ENCODE data around the gene ANKRD12. TPM values are rescaled to one million over a fixed set of nuclear protein-coding genes. Genes with fewer than 3 reads are reported as not detected.
"Not testable (repeated sequence)": the region's sequence is repeated elsewhere in the genome, so short reads cannot be mapped to it uniquely, and the experiment has no call there.

ANKRD12 gene
- total RNA-seq, 1 donor from 2014 or later = 53.3 TPM

DNA sequence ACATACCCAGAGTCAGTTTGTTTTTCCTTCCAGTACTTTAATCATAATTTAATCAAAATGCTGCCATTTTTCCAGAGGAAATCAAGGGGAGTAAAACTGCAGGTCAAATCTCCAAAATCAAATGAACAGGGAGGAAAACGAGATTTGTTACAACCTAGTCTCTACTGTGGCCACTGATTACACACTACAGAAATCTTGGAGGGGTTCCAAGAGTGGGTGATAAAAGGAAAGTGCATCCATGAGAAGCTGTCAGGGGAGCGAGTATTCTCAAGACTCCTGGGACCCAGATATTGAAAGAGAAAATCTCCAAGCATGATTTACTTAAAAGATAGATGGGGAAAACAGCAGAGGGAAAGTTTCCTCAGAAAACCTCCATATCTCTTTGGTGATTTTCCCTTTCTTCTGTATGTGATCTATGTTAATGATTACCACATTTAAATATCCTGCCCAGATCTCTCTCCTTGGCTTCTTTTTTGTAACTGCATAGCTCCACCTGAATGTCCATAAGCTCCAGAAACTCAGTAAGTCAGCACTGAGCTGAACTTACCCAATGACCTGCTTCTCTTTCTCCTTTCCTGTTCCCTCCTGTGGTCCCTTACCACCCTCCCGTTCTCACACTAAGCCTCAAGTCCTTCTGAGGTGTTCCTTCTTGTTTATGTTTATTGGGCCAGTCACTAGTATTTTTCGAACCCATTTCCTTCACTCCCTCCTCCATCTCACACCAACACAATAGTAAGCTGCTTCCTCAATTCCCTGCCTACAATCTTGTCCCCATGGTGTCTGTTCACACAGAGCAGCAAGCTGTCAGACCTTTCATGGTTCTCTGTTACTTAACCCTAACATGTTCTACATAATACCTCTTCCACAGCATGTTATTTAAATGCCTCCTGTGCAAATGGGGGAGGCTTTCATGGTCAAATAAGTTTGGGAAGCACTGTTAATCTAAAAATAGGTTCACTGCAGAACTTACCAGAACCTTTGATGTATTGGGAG, 124.1 kb downstream of the ANKRD12 start:
- TF ChIP-seq, protein P1, sequence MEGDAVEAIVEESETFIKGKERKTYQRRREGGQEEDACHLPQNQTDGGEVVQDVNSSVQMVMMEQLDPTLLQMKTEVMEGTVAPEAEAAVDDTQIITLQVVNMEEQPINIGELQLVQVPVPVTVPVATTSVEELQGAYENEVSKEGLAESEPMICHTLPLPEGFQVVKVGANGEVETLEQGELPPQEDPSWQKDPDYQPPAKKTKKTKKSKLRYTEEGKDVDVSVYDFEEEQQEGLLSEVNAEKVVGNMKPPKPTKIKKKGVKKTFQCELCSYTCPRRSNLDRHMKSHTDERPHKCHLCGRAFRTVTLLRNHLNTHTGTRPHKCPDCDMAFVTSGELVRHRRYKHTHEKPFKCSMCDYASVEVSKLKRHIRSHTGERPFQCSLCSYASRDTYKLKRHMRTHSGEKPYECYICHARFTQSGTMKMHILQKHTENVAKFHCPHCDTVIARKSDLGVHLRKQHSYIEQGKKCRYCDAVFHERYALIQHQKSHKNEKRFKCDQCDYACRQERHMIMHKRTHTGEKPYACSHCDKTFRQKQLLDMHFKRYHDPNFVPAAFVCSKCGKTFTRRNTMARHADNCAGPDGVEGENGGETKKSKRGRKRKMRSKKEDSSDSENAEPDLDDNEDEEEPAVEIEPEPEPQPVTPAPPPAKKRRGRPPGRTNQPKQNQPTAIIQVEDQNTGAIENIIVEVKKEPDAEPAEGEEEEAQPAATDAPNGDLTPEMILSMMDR (IDR thresholded peaks at IDR 0.05; ENCODE audit: unreplicated experiment) = no peak
- Mint-ChIP-seq H3K27ac (no peak overlapping the region), H3K4me3 (ENCODE audit: low read depth) (no peak overlapping the region), H3K9me3 (ENCODE audit: low read depth) (peaks cover 5% of the 10 kb centered on the region), H3K36me3 (ENCODE audit: insufficient read depth) (peaks cover 30% of the 10 kb centered on the region), H3K27me3 (no peaks in the 10 kb centered on the region), H3K4me1 (ENCODE audit: low read depth) (peaks cover 1% of the 10 kb centered on the region)
- no peak for DNase-seq (ENCODE audit: low spot score, unreplicated experiment)

DNA sequence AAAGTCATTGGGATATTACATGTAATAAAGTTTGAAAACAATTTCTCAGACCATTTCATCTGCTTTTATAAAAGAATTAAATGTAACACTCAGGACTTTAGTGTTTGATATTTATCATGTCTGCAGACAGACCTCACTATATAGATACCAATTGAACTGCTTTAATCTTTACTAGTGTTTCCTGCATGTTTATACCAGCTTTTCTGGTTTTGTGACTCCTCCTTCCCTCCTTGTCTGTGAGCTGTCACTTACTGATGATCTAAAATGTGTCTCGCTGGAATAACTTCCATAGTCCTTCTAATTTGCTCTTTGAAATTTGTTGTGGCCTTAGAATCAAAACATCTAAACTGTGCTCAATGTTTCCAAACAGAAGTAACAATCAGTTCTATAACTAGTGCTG, 126.7 kb downstream of the ANKRD12 start:
- TF ChIP-seq, protein P1 (IDR thresholded peaks at IDR 0.05; ENCODE audit: unreplicated experiment) = no peak
- no peak for DNase-seq (ENCODE audit: low spot score, unreplicated experiment)
- H3K27ac Mint-ChIP-seq = no peak overlapping the region
- peaks cover 38% of the 10 kb centered on the region for H3K36me3 Mint-ChIP-seq (ENCODE audit: insufficient read depth)
- no peak overlapping the region for H3K4me3 Mint-ChIP-seq (ENCODE audit: low read depth)
- no peaks in the 10 kb centered on the region for H3K27me3 Mint-ChIP-seq
- peaks cover 11% of the 10 kb centered on the region for H3K9me3 Mint-ChIP-seq (ENCODE audit: low read depth)
- peaks cover 1% of the 10 kb centered on the region for H3K4me1 Mint-ChIP-seq (ENCODE audit: low read depth)

DNA sequence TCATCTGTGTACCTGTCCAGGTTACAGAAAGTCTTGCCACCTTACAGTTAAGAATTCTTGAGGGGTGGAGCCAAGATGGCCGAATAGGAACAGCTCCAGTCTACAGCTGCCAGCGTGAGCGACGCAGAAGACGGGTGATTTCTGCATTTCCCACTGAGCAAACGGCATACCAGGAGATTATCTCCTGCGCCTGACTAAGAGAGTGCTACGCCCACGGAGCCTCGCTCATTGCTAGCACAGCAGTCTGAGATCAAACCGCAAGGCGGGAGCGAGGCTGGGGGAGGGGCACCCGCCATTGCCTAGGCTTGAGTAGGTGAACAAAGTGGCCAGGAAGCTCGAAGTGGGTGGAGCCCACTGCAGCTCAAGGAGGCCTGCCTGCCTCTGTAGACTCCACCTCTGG, 128.2 kb downstream of the ANKRD12 start:
- H3K4me1 Mint-ChIP-seq (ENCODE audit: low read depth); H3K27me3 Mint-ChIP-seq; H3K4me3 Mint-ChIP-seq (ENCODE audit: low read depth); DNase-seq (ENCODE audit: low spot score, unreplicated experiment): not testable (repeated sequence)
- peaks cover 44% of the 10 kb centered on the region for H3K36me3 Mint-ChIP-seq (ENCODE audit: insufficient read depth)
- H3K27ac Mint-ChIP-seq = peak overlapping the region; percentile 69
- peaks cover 16% of the 10 kb centered on the region for H3K9me3 Mint-ChIP-seq (ENCODE audit: low read depth)

DNA sequence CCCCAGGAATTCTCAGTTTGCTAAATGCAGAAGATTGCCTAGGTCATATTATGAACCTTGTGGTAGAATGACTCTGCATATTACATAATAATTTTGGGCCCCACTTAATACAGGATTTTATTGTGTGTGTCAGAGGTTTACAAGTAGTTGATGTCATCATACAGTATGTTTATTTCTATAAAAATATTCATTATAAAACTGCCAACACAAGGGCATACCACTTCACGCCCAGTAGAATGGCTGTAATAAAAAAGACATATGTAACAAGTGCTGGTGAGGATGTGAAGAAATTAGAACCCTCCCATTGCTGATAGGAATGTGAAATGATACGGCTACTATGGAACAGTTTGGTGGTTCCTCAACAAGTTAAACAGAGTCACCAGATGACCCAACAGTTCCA, 136.6 kb downstream of the ANKRD12 start:
- H3K36me3 Mint-ChIP-seq (ENCODE audit: insufficient read depth) = peaks cover 30% of the 10 kb centered on the region
- H3K27me3 Mint-ChIP-seq = no peaks in the 10 kb centered on the region
- no peak overlapping the region for H3K27ac Mint-ChIP-seq
- TF ChIP-seq, protein P1 (IDR thresholded peaks at IDR 0.05; ENCODE audit: unreplicated experiment) = no peak
- peaks cover 5% of the 10 kb centered on the region for H3K9me3 Mint-ChIP-seq (ENCODE audit: low read depth)
- no peaks in the 10 kb centered on the region for H3K4me1 Mint-ChIP-seq (ENCODE audit: low read depth)
- no peak for DNase-seq (ENCODE audit: low spot score, unreplicated experiment)
- H3K4me3 Mint-ChIP-seq (ENCODE audit: low read depth) = no peak overlapping the region

DNA sequence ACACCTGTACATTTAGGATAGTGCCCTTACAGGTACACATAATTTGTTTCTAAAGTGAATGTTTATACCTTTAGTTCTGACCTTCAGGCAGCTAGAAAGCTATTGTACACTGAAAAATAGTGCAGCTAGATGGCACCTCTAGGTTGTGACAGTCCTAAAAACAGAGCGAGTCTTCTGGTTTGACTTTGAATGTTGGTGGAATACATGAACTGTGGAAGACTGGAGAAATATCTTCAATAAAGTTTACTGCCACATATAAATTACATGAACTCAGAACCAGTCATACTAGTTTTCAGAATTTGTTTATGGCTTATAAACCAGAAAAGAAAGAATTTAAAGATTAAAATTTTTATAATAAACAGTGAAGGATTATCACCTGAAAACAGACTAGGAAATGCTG, 139.3 kb downstream of the ANKRD12 start:
- TF ChIP-seq, protein P1 (IDR thresholded peaks at IDR 0.05; ENCODE audit: unreplicated experiment) = no peak
- Mint-ChIP-seq H3K4me3 (ENCODE audit: low read depth) (no peak overlapping the region), H3K27me3 (no peaks in the 10 kb centered on the region), H3K4me1 (ENCODE audit: low read depth) (no peaks in the 10 kb centered on the region), H3K27ac (no peak overlapping the region), H3K9me3 (ENCODE audit: low read depth) (no peaks in the 10 kb centered on the region), H3K36me3 (ENCODE audit: insufficient read depth) (peaks cover 17% of the 10 kb centered on the region)
- no peak for DNase-seq (ENCODE audit: low spot score, unreplicated experiment)

Data from progenitor cell of endocrine pancreas (in vitro differentiated cells).